BLaER1 treated with 17β-estradiol and CSF1 and Interleukin-3, amounts not matched to agents 10 nM and 100 nM (cell line): ENCODE results near the gene PDE4B.

Experiments used
- H3K27ac ChIP-seq, 11 experiments: shearing (Covaris generic); formaldehyde crosslinking; 2 replicates each; pipeline ENCODE4 v1.8.1; 2022
- H3K27me3 ChIP-seq, 11 experiments: shearing (Covaris generic); formaldehyde crosslinking; 2 replicates each; pipeline ENCODE4 v1.8.1; 2022
- H3K36me3 ChIP-seq, 11 experiments: shearing (Covaris generic); formaldehyde crosslinking; 2 replicates each; pipeline ENCODE4 v1.8.1; 2022
- H3K4me1 ChIP-seq, 10 experiments: shearing (Covaris generic); formaldehyde crosslinking; 2 replicates each; pipeline ENCODE4 v1.8.1; 2022
- H3K4me2 ChIP-seq, 11 experiments: shearing (Covaris generic); formaldehyde crosslinking; 2 replicates each; pipeline ENCODE4 v1.8.1; 2022
- H3K4me3 ChIP-seq, 10 experiments: shearing (Covaris generic); formaldehyde crosslinking; 2 replicates each; pipeline ENCODE4 v1.8.1; 2022
- H3K9ac ChIP-seq, 11 experiments: shearing (Covaris generic); formaldehyde crosslinking; 2 replicates each; pipeline ENCODE4 v1.8.1; 2022
- H3K9me3 ChIP-seq, 11 experiments: shearing (Covaris generic); formaldehyde crosslinking; replicated peaks in 1 of 11; 2 replicates each; pipeline ENCODE4 v1.8.1; 2022
- H4K20me1 ChIP-seq, 11 experiments: shearing (Covaris generic); formaldehyde crosslinking; 2 replicates each; pipeline ENCODE4 v1.8.1; 2022
- Cebpa-rat ChIP-seq, 11 experiments: shearing (Covaris generic); IDR thresholded peaks; 2 replicates each; pipeline ENCODE4 v1.8.1; 2022

PDE4B gene

GRCh38 chr1:65792669-65793358 is at the start of gene PDE4B:
Gene PDE4B (plus strand): TSS chr1:65792895.
- Histone ChIP-seq H3K9me3 (peaks cover 15 to 32% (median 22%) of the 10 kb centered on the region in 11 experiments), H3K4me2 (0 out of 22 replicates have a peak within 1 kb of the TSS, but pooled peaks of 1 of the 11 experiments have one; percentile 29), H3K4me3 (no peak within 1 kb of the TSS), H3K4me1 (peaks cover 0 to 26% (median 0%) of the 10 kb centered on the region in 10 experiments; a peak in 3 of 20 replicates), H3K9ac (no peak within 1 kb of the TSS), H3K27me3 (no peaks in the 10 kb centered on the region), H4K20me1 (no peaks in the 10 kb centered on the region), H3K27ac (no peak within 1 kb of the TSS), H3K36me3 (no peaks in the 10 kb centered on the region)
- TF ChIP-seq Cebpa-rat (IDR thresholded peaks at IDR 0.05): no peak

GRCh38 chr1:65744731-65745130 is 48.0 kb upstream of the PDE4B start:
- no peaks in the 10 kb centered on the region for H4K20me1 ChIP-seq
- H3K4me1 ChIP-seq: no peaks in the 10 kb centered on the region
- H3K27ac ChIP-seq: no peak overlapping the region
- TF ChIP-seq Cebpa-rat (IDR thresholded peaks at IDR 0.05): no peak
- H3K9ac ChIP-seq: no peak overlapping the region
- no peaks in the 10 kb centered on the region for H3K27me3 ChIP-seq
- peaks cover 35 to 47% (median 41%) of the 10 kb centered on the region in 11 experiments for H3K9me3 ChIP-seq
- H3K36me3 ChIP-seq: 0 out of 22 replicates have a peak, but pooled peaks cover 0 to 5% (median 0%) of the 10 kb centered on the region in 11 experiments
- H3K4me2 ChIP-seq: no peak overlapping the region
- no peak overlapping the region; a peak in 1 of 20 replicates for H3K4me3 ChIP-seq

GRCh38 chr1:65751961-65752360 is 40.7 kb upstream of the PDE4B start:
- H3K4me3 ChIP-seq: no peak overlapping the region
- H3K9me3 ChIP-seq: no peaks in the 10 kb centered on the region
- H3K36me3 ChIP-seq: no peaks in the 10 kb centered on the region
- no peak overlapping the region for H3K27ac ChIP-seq
- no peak for TF ChIP-seq Cebpa-rat (IDR thresholded peaks at IDR 0.05)
- H4K20me1 ChIP-seq: no peaks in the 10 kb centered on the region
- no peaks in the 10 kb centered on the region for H3K27me3 ChIP-seq
- H3K9ac ChIP-seq: no peak overlapping the region
- no peak overlapping the region for H3K4me2 ChIP-seq
- no peaks in the 10 kb centered on the region for H3K4me1 ChIP-seq

GRCh38 chr1:65756616-65757015 is 36.1 kb upstream of the PDE4B start:
- no peak overlapping the region for H3K27ac ChIP-seq
- no peak for TF ChIP-seq Cebpa-rat (IDR thresholded peaks at IDR 0.05)

GRCh38 chr1:65757531-65757930 is 35.2 kb upstream of the PDE4B start:
- Histone ChIP-seq H3K27me3 (no peaks in the 10 kb centered on the region), H3K36me3 (no peaks in the 10 kb centered on the region), H3K4me3 (no peak overlapping the region)

More at GRCh38 chr1:65756616-65757015, 36.1 kb upstream of the PDE4B start:
- no peaks in the 10 kb centered on the region for H4K20me1 ChIP-seq
- H3K36me3 ChIP-seq: no peaks in the 10 kb centered on the region
- H3K4me2 ChIP-seq: no peak overlapping the region
- H3K9me3 ChIP-seq: no peaks in the 10 kb centered on the region
- H3K27me3 ChIP-seq: no peaks in the 10 kb centered on the region
- no peak overlapping the region for H3K4me3 ChIP-seq
- no peak overlapping the region for H3K9ac ChIP-seq
- no peaks in the 10 kb centered on the region for H3K4me1 ChIP-seq

GRCh38 chr1:65758128-65758527 is 34.6 kb upstream of the PDE4B start:
- Histone ChIP-seq H3K4me3 (no peak overlapping the region), H3K27ac (no peak overlapping the region), H3K9ac (no peak overlapping the region), H3K9me3 (peaks cover 0 to 4% (median 0%) of the 10 kb centered on the region in 11 experiments; a peak in 1 of 22 replicates), H4K20me1 (no peaks in the 10 kb centered on the region), H3K27me3 (no peaks in the 10 kb centered on the region), H3K4me1 (no peaks in the 10 kb centered on the region), H3K36me3 (no peaks in the 10 kb centered on the region), H3K4me2 (no peak overlapping the region)
- no peak for TF ChIP-seq Cebpa-rat (IDR thresholded peaks at IDR 0.05)

More at GRCh38 chr1:65757531-65757930, 35.2 kb upstream of the PDE4B start:
- H3K9ac ChIP-seq: no peak overlapping the region
- no peaks in the 10 kb centered on the region for H3K9me3 ChIP-seq
- no peak overlapping the region for H3K4me2 ChIP-seq
- no peak overlapping the region for H3K27ac ChIP-seq
- no peaks in the 10 kb centered on the region for H3K4me1 ChIP-seq
- H4K20me1 ChIP-seq: no peaks in the 10 kb centered on the region
- TF ChIP-seq Cebpa-rat (IDR thresholded peaks at IDR 0.05): no peak

DNA sequence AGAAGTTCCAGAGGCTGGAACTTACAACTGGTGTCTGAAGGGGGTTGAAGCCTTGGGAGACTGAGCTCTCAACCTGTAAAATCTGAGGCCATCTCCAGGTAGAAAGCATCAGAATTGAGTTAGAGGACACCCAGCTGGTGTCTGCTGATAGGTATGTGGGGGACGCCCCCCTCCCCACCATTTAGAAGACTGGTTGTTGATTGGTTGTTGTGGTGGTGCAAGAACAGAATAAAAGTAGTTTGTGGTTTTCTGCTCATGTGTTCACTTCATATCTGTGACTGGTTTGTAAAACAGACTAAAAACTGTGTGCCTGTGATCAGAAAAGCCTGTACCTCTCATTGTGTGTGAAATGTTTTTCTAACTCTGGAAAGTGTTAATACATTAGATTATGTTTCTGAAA is 33.2 kb upstream of the PDE4B start:
- Histone ChIP-seq H3K9me3 (peaks cover 0 to 16% (median 0%) of the 10 kb centered on the region in 11 experiments; a peak in 6 of 22 replicates), H3K4me2 (no peak overlapping the region), H3K27me3 (no peaks in the 10 kb centered on the region), H3K4me1 (no peaks in the 10 kb centered on the region), H3K9ac (no peak overlapping the region), H3K27ac (no peak overlapping the region), H4K20me1 (no peaks in the 10 kb centered on the region), H3K4me3 (no peak overlapping the region), H3K36me3 (no peaks in the 10 kb centered on the region)
- no peak for TF ChIP-seq Cebpa-rat (IDR thresholded peaks at IDR 0.05)

DNA sequence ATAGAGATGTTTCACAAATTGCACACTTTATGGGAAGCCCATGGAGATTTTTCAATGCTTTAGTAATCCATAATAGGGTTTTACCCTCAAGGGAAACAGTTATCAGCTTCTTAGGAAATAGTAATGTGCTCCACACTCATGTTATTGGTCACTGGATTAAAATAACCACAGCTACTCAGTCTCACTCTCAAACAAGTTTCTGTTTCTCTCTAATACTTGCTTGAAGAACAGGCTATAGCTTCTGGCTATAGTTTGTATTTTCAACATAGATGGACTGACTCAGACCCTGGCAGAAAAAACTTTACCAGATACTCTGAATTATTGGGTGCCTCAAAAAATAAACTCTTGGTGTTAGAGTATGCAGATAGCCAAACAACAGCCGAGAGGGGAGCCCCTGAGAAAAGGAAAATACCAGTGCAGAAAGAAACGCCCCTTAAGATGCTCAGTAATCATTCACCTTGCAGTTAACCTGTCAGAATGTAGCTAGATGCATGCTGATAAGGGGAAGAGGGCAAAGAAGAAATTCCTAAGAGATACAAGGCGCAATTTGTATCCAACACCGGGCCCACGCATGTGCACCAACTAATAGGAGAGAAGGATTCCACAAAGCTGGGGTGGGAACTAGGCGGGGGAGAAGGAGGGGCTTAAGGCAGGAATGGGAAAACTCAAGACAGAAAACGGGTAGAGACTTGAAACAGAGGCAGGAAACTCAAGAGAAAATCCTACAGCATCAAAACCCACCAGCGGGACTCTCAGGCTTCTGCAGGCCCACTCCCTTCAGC is 30.4 kb upstream of the PDE4B start:
- no peak overlapping the region for H3K4me3 ChIP-seq
- no peak for TF ChIP-seq Cebpa-rat (IDR thresholded peaks at IDR 0.05)
- no peaks in the 10 kb centered on the region for H3K27me3 ChIP-seq
- no peak overlapping the region for H3K9ac ChIP-seq
- H3K36me3 ChIP-seq: no peaks in the 10 kb centered on the region; a peak in 1 of 22 replicates
- peaks cover 0 to 38% (median 11%) of the 10 kb centered on the region in 11 experiments; a peak in 11 of 22 replicates for H3K9me3 ChIP-seq
- no peaks in the 10 kb centered on the region for H4K20me1 ChIP-seq
- H3K27ac ChIP-seq: no peak overlapping the region
- no peaks in the 10 kb centered on the region for H3K4me1 ChIP-seq
- H3K4me2 ChIP-seq: no peak overlapping the region

GRCh38 chr1:65764052-65764451 is 28.6 kb upstream of the PDE4B start:
- H3K4me1 ChIP-seq: no peaks in the 10 kb centered on the region
- no peaks in the 10 kb centered on the region; a peak in 1 of 22 replicates for H3K36me3 ChIP-seq
- H3K27ac ChIP-seq: no peak overlapping the region
- no peaks in the 10 kb centered on the region for H4K20me1 ChIP-seq
- H3K9me3 ChIP-seq: peaks cover 0 to 53% (median 11%) of the 10 kb centered on the region in 11 experiments; a peak in 11 of 22 replicates
- no peak for TF ChIP-seq Cebpa-rat (IDR thresholded peaks at IDR 0.05)
- no peak overlapping the region for H3K4me2 ChIP-seq
- H3K27me3 ChIP-seq: no peaks in the 10 kb centered on the region
- H3K4me3 ChIP-seq: no peak overlapping the region
- H3K9ac ChIP-seq: no peak overlapping the region
